GM23248 (cell line): ENCODE data around the gene RNF215. TPM values are rescaled to one million over a fixed set of nuclear protein-coding genes. Genes with fewer than 3 reads are reported as not detected.

Experiments used
- DNase-seq: peaks from one replicate; pipeline ENCODE4 v3.0.0-alpha.2; 2015
- H2AFZ ChIP-seq: fragments of 200-600 bp; sonication (generic); 2 replicates; pipeline ENCODE4 v1.6.1; 2016; ENCODE audit warnings: antibody characterized with exemption
- H3F3A ChIP-seq: fragments of 200-600 bp; sonication (generic); 2 replicates; pipeline ENCODE4 v1.6.1; 2016; ENCODE audit warnings: mild to moderate bottlenecking, antibody characterized with exemption, mixed run types; ENCODE audit not compliant: insufficient read depth
- H3K27ac ChIP-seq: fragments of 200-600 bp; sonication (generic); 2 replicates; pipeline ENCODE4 v1.5.1; 2016; ENCODE audit warnings: mild to moderate bottlenecking
- H3K27me3 ChIP-seq: fragments of 200-600 bp; sonication (generic); replicated peaks from 2 replicates; pipeline ENCODE4 v1.6.1; 2016; ENCODE audit warnings: mild to moderate bottlenecking; ENCODE audit not compliant: insufficient read depth
- H3K36me3 ChIP-seq: fragments of 200-600 bp; sonication (generic); 2 replicates; pipeline ENCODE4 v1.6.1; 2016; ENCODE audit warnings: low read depth, mild to moderate bottlenecking
- H3K4me1 ChIP-seq: fragments of 200-600 bp; sonication (generic); 2 replicates; pipeline ENCODE4 v1.6.1; 2016; ENCODE audit warnings: mild to moderate bottlenecking; ENCODE audit not compliant: insufficient read depth
- H3K4me2 ChIP-seq: fragments of 200-600 bp; sonication (generic); one replicate; pipeline ENCODE4 v1.6.1; 2016; ENCODE audit warnings: mild to moderate bottlenecking; ENCODE audit not compliant: unreplicated experiment
- H3K4me3 ChIP-seq: fragments of 200-600 bp; sonication (generic); 2 replicates; pipeline ENCODE4 v1.5.1; 2016; ENCODE audit warnings: mild to moderate bottlenecking
- H3K79me2 ChIP-seq: fragments of 200-600 bp; sonication (generic); 2 replicates; pipeline ENCODE4 v1.6.1; 2016; ENCODE audit warnings: mild to moderate bottlenecking; ENCODE audit not compliant: insufficient read depth
- H3K9ac ChIP-seq: fragments of 200-600 bp; sonication (generic); 2 replicates; pipeline ENCODE4 v1.6.1; 2016; ENCODE audit warnings: mild to moderate bottlenecking
- H3K9me2 ChIP-seq: fragments of 200-600 bp; sonication (generic); 2 replicates; pipeline ENCODE4 v1.6.1; 2016; ENCODE audit warnings: mixed run types, mild to moderate bottlenecking, moderate library complexity; ENCODE audit not compliant: insufficient read depth
- H3K9me3 ChIP-seq: fragments of 200-600 bp; sonication (generic); one replicate; pipeline ENCODE4 v1.6.1; 2017; ENCODE audit warnings: low read depth
- H4K20me1 ChIP-seq: fragments of 200-600 bp; sonication (generic); 2 replicates; pipeline ENCODE4 v1.6.0; 2016; ENCODE audit not compliant: insufficient read depth
- EZH2 ChIP-seq: fragments of 200-600 bp; sonication (generic); IDR thresholded peaks from 2 replicates; pipeline ENCODE4 v1.6.1; 2018; ENCODE audit warnings: antibody characterized with exemption, mild to moderate bottlenecking; ENCODE audit not compliant: insufficient read depth, poor library complexity, severe bottlenecking
- EZH2phosphoT487 ChIP-seq: fragments of 200-600 bp; sonication (generic); IDR thresholded peaks from 2 replicates; pipeline ENCODE4 v1.6.1; 2018; ENCODE audit warnings: antibody characterized with exemption, moderate library complexity, mild to moderate bottlenecking, low read depth; ENCODE audit not compliant: insufficient read depth
- WGBS, 2 experiments: methylation state at CpG; one replicate each; pipeline ENCODE4 v1.1.6; 2015 to 2017; ENCODE audit warnings: low lambda C conversion rate in 2 of 2, low coverage in 1 of 2; ENCODE audit errors: missing lambda C conversion rate in 2 of 2; 5-methylcytosine and 5-hydroxymethylcytosine counted together
- in situ Hi-C: fragments of 300-500 bp; cut with MboI; formaldehyde crosslinking; loops from 2 replicates; pipeline ENCODE4 v1.15.0; 2020
- polyA plus RNA-seq: library from polyadenylated mRNA; unstranded; fragments of >200 nt; fragmentation: Nextera tagmentation; extraction: Ambion mirVana; gene quantifications from 2 replicates; pipeline ENCODE4 v1.2.1, GENCODE V29; 2016
- total RNA-seq: library from RNA; depleted of rRNA; stranded (reverse); fragments of >200 nt; shearing (Covaris generic); gene quantifications from 2 replicates; pipeline ENCODE4 v1.2.3, GENCODE V29; 2014

Gene RNF215
- total and polyA plus RNA-seq, 2 experiments from 2014 or later: 2.9 to 29.9 TPM

DNA sequence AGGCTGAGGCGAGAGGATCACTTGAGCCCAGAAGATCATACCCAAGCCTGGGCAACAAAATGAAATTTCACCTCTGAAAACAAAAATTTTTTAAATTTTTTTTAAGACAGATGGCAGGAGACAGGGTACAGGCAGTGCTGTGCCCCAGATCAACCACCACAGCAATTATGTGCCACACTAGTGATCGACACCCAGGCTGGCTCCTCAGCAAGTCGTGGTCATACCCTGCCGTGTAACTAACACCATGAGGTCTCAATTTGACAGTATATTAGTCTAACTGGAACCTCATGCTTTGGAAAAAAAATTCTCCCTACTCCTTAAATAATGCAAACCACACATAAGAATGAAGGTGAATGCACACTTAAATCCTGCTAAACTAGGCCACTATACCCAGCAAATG, 38.8 kb downstream of the RNF215 start:
- no peak for TF ChIP-seq EZH2
- TF ChIP-seq EZH2phosphoT487: no peak
- Histone ChIP-seq H3K36me3 (peaks cover 66% of the 10 kb centered on the region), H3K4me3 (no peak overlapping the region), H3K79me2 (peaks cover 77% of the 10 kb centered on the region), H2AFZ (no peak overlapping the region), H3K27me3 (no peaks in the 10 kb centered on the region), H3K9ac (peak overlapping the region; percentile 2; the same call in 1 of the 2 replicates), H3K9me3 (no peaks in the 10 kb centered on the region), H3K27ac (peak overlapping the region; percentile 24), H3K4me1 (no peaks in the 10 kb centered on the region), H3K9me2 (no peaks in the 10 kb centered on the region), H4K20me1 (no peaks in the 10 kb centered on the region), H3F3A (no peaks in the 10 kb centered on the region), H3K4me2 (no peak overlapping the region)
- no peak for DNase-seq
- in situ Hi-C loops: no loop called here
- 46 to 53% methylated on average over 4 of the region's 4 CpGs for WGBS, 2 experiments

- 78 to 89% methylated on average over 5 of the region's 5 CpGs for WGBS, 2 experiments
- no peak for DNase-seq
- Histone ChIP-seq H3K36me3 (peaks cover 72% of the 10 kb centered on the region), H3F3A (no peaks in the 10 kb centered on the region), H3K9me2 (no peaks in the 10 kb centered on the region), H3K4me1 (no peaks in the 10 kb centered on the region), H3K4me3 (no peak overlapping the region), H3K9ac (no peak overlapping the region), H3K9me3 (no peaks in the 10 kb centered on the region), H3K4me2 (no peak overlapping the region), H3K27me3 (no peaks in the 10 kb centered on the region), H4K20me1 (no peaks in the 10 kb centered on the region), H3K27ac (no peak overlapping the region), H2AFZ (no peak overlapping the region), H3K79me2 (peaks cover 66% of the 10 kb centered on the region)
- TF ChIP-seq EZH2: no peak
- no peak for TF ChIP-seq EZH2phosphoT487
- in situ Hi-C loops: no loop called here
Observed at GRCh38 chr22:30347255-30347892, 39.8 kb downstream of the RNF215 start.

DNA sequence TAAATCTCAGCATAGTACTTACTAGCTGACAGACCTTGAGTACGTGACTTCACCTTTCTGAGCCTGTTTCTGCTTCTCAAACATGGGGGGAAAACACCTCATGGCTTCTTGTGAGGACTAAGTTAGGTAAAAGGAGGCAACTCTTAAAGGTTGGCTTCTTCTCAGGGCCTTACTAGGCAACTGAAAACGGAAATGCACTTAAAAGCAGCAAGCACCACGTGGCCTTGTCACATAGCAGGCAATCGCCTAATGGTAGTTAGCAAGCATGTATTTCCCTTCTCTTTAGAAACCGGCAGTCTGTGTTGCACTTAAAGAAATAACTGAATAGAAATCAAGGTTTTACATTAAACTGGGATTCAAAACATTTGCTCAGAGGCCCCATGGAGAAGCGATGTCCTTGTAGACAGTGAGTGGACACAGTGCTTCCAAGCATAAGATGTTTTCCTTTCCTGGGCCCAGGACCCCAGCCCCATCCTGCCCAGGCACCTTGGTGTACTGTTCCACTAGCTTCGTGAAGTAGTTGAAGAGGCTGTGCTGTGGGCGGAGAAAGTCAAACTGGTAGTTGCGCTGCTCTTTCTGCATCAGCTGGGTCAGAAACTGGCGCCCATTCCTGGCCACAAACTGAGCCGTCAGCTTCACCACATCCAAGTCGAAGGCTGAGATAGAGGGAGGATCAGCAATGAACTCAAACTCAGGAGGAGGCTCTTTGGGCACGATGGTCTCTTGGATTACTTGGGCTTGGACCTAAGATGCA, 42.6 kb downstream of the RNF215 start:
- Histone ChIP-seq H2AFZ (no peak overlapping the region), H3K9me2 (no peaks in the 10 kb centered on the region), H3K9me3 (no peaks in the 10 kb centered on the region), H3K4me1 (no peaks in the 10 kb centered on the region), H3K27ac (no peak overlapping the region), H3K4me3 (no peak overlapping the region), H4K20me1 (no peaks in the 10 kb centered on the region), H3K4me2 (no peak overlapping the region), H3K27me3 (no peaks in the 10 kb centered on the region), H3K9ac (no peak overlapping the region), H3K79me2 (peaks cover 39% of the 10 kb centered on the region), H3K36me3 (peaks cover 61% of the 10 kb centered on the region), H3F3A (no peaks in the 10 kb centered on the region)
- in situ Hi-C loops: no loop called here
- no peak for DNase-seq
- 93 to 95% methylated on average over 13 of the region's 13 CpGs for WGBS, 2 experiments
- TF ChIP-seq EZH2: no peak
- no peak for TF ChIP-seq EZH2phosphoT487

DNA sequence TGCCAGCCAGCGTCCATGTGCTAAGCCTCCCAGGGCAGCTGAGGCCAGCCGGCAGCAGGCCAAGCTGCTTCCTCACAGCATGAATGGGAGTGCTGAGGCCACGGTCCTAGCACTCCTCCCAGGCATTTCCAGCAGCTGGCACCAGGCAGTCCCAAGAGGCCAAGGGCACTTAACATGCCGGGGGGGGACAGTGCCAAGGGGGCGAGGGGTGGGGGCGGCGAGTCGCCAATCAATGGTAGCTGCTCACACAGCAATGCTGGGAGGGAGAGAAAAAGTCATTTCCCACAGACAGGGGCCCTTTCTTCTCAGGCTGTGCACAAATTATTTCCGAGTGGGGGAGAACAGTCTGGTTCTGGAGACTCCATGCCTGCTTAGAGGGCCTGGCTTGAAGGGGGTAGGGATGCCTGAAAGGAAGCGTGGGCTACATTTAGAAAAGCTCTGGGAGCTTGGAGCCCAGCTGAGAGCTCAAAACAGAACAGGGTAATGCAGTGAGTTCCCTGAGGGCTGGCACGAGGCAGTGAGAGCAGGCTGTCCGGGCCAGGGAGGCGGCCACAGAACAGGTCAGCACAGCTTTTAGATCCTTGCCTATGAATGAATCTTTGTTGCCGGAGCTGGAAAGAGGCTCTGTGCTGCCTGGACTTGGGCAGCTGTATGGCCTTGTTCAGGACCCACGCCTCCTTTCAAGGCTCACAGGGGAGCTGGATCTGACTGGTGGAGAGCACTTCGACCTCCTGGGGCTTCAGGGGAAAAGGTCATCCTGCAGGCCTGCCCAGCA, 46.1 kb downstream of the RNF215 start:
- H3K9me3 ChIP-seq: no peaks in the 10 kb centered on the region
- peaks cover 65% of the 10 kb centered on the region for H3K36me3 ChIP-seq
- no peaks in the 10 kb centered on the region for H3K27me3 ChIP-seq
- no peak for TF ChIP-seq EZH2phosphoT487
- TF ChIP-seq EZH2: no peak
- peaks cover 5% of the 10 kb centered on the region; the same call in 1 of the 2 replicates for H3K79me2 ChIP-seq
- no peak overlapping the region for H3K4me2 ChIP-seq
- no peaks in the 10 kb centered on the region for H3K4me1 ChIP-seq
- H2AFZ ChIP-seq: no peak overlapping the region
- no peak overlapping the region for H3K4me3 ChIP-seq
- H3K9me2 ChIP-seq: no peaks in the 10 kb centered on the region
- no peaks in the 10 kb centered on the region for H3F3A ChIP-seq
- WGBS, 2 experiments: 76 to 78% methylated on average over 16 of the region's 16 CpGs
- H3K27ac ChIP-seq: no peak overlapping the region
- no peak overlapping the region for H3K9ac ChIP-seq
- H4K20me1 ChIP-seq: no peaks in the 10 kb centered on the region
- in situ Hi-C loops: no loop called here
- no peak for DNase-seq
